Liver (tissue), 3 donors: ENCODE results near the gene TNFAIP3.
A peak's percentile ranks its signal among the peaks of the same experiment; 100 is the strongest.

Experiments
- CTCF ChIP-seq: fragments of 150-350 bp; IDR thresholded peaks from 2 replicates; pipeline ENCODE4 v1.5.1; 2017; ENCODE audit warnings: improper control_type of control experiment, low read depth, low read length; ENCODE audit not compliant: missing input control
- SP1 ChIP-seq: IDR thresholded peaks from 2 replicates; pipeline ENCODE4 v1.6.1; 2018; ENCODE audit warnings: antibody characterized with exemption, mild to moderate bottlenecking
- donor health status: healthy.
- donor health status: healthy.

GRCh38 chr6:137901454-137901853 is 34.4 kb downstream of the TNFAIP3 start:
- TF ChIP-seq SP1 (peak; percentile 95), CTCF (no peak)
